ENCODE data around the gene ZNF385B.

ZNF385B gene

DNA sequence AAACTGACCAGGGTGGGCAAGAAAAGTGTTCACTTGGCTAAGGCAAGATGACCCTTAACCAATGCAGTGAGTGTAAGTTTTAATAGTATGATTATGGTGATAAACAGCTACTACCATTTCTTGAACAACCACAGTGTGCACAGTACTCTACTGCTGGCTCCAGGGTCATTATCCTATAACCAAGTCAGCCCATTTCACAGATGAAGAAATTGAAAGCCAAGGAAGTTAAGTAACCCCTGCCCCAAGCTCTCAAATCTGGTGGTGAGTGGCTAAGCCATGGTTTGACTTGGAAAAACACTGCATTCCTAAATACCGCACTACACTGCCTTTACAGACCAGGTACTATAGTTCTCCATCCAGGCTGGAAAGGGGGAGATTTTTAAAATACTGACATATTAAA, 5.7 kb downstream of the ZNF385B start:
- DNase-seq: no peak

DNA sequence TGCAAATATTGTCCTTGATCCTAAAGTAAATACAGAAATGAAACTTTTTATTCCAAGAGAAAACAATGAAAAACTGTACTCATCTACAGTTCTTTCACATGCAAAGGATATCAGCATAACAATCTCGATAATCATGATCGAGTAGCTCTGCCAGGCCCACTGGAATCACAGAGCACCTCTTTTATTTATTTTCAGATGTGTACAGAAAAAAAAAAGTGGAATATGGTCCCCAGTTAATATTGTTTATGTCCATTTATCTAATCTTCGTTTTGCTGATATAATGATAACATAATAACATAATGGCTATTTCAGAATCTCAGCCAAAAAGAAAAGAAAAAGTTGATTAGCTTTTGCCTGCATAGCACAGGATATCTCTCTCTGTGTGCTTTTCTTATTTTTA, 6.5 kb downstream of the ZNF385B start:
- DNase-seq: no peak

DNA sequence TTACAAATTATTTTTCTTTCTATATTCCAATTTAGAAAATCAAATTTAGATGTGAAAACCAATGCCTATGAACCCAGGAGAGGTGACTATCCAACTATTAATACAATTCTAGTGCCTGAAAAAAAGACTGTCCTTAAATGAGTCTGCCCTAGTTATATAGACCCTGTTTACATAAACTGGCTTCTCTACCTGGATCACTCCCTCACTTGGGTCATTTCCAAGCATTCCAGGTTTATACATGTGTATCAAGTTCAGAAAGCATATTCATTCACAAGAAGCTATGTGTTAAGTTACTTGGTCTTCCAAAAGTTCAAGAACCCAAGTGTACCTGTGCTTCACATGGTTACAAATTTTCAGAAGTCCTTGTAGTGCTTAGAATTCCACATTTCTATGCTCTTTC, 8.3 kb downstream of the ZNF385B start:
- no peak for DNase-seq

DNA sequence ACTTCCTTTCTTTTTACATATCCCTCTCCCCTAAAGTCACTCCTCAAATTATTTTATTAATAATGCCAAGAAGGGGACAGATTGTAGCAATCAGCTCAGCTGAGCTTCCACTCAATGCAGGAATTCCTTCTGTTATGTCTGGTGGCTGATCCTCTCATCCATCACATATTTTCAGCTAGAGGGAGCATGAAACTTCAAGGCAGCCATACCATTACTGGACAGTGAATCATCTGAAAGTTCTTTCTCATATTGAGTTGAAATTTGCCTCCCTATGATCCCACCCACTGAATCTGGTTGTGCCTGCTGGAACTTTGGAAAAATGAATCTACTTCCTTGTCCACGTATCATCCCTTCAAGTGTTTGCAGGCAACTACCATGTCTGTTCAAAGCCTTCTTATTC, 11.2 kb downstream of the ZNF385B start:
- DNase-seq: no peak

DNA sequence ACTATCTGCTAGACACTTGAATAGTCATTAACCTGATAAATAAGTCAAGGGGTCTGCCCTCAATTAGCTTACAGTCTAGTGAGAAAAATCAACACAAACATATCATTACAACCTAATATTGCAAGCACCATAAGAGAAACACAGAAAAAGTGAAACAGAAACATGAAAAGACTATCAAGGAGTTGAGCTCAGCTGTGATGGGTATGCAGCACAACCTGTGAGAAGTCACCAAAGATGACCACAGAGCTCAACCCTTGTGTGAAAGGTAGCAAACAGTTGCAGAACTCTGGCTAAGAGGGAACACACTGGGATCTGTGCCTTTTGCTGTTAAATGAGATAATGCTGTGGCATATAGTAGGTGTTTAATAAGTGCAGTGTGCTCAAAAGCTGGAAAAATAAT, 11.7 kb downstream of the ZNF385B start:
- no peak for DNase-seq

DNA sequence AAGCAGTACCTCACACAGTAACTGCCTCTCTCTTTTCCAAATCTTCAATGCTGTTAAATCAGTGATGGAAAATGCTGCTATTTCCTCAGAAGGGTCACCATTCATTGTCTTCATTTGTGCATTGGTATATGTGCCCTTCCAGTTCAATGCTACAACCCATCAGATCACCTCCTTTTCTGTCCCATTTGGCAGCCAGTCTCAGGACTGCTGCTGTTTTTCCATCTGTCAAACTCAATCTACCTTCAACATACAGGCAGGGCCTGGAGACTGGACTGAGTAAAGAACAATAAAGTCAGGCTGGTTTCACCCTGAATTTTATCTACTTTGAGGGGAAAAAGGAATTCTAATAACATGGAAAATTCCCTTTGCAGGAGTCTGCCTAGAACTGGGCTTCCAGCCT, 17.9 kb downstream of the ZNF385B start:
- peak; percentile 25 for DNase-seq

DNA sequence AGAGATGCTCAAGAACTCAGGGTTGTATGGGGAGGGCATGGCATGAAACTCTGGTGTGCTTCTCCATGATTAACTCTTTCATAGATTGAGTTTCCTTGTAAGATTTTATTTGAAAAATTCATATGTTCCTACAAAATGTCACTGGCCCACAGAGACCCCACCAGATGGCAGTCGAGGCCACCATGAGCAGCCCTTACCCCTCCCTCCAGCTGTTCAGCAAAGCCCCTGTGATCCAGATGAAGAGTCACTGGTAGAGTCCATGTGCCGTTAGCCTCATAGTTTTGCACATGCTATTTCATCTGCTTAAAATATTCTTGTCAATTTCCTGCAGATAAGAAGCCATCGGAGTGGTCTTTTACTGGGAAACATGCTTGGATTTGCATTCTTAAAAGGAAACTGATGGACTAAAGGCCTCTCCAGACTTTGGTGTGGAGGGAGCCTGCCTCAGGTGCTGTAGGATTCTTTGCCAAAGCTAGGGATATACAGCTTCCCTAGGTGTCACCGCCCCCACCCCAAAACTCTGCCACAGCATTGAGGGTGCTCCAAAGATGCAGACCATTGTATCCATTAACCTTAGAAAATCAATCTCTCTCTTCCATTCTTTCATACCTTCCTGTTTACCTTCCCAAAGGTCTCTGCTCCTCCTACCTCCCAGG, 18.8 kb downstream of the ZNF385B start:
- peak; percentile 48 for DNase-seq

DNA sequence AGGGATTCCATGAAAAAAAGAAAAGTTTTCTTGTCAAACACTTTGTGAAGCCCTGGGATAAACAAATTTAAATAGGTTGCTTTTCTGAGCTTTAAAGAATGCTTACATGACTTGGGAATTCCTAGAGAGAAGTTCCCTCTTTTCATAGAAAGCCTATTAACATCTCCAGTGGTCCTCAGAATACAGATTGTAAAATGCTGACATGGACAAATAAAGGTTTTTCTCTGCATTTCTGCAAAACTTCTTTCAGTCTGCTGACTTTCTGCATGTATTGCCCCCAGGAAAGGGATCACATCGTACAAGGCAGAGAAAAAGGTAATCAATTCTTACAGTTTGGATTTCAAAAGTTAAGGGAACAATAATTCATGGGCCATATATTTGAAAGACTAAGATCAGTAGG, 20.6 kb downstream of the ZNF385B start:
- DNase-seq: no peak

DNA sequence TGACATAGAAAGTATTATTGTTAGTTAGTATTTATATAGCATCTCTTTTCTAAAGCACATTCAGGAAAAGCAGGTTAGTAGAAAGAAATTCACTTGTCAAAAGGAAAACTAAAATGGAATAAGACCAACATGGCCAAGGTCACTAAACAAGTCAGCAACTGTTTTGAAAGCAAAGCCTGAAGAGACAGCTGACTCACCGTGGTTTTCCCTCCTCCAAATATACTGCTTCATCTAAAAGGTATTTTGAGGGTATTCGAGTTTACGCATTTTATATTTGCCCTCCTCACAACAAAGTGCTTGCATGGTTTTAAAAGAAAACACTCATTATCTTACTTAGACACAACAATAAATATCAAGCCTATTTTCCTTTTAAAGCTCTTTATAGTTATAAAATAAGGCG, 24.0 kb downstream of the ZNF385B start:
- DNase-seq: no peak

DNA sequence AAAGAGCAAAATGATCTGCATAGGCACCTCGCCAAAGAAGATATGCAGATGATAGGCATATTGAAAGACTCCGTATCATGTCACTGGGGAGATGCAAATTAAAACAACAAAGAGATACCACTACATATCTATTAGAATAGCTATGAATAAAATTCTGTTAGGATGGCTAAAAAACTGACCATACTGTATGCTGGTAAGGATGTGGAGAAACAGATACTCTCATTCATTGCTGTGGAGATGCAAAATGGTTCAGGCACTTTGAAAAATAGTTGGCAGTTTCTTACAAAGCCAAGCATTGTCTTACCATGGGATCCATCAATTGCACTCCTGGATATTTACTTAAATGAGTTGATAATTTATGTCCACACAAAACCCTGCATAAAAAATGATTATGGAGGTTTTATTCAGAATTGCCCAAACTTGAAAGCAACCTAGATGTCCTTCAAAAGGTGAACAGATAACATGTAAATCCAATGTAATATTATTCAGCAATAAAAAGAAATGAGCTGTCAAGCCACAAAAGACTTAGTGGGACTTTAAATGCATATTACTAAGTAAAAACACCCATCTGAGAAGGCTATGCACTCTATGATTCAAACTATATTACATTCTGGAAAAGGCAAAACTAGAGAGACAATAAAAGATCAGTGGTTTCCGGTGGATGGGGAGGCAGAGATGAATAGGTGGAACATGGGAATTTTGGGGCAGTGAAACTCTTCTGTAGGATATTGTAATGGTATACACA, 31.2 kb downstream of the ZNF385B start:
- no peak for DNase-seq

DNA sequence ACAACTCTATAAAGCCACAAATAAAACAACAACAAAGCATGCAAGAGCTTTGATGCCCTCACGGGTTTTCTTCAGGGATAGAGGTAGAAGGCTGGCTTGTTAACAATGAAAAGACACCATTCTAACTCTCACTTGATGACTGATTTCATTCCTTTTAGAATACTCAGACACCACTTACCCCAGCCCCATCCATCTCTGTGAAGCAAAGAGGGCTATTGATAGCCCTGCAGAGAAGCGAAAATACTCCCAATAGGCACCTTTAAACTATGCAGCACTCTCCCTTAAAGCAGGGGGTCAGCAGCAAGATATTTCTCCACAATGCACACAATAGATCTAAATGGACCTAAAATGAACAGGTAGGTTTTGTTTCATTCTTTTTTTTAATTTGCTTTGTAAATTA, 35.1 kb downstream of the ZNF385B start:
- no peak for DNase-seq

DNA sequence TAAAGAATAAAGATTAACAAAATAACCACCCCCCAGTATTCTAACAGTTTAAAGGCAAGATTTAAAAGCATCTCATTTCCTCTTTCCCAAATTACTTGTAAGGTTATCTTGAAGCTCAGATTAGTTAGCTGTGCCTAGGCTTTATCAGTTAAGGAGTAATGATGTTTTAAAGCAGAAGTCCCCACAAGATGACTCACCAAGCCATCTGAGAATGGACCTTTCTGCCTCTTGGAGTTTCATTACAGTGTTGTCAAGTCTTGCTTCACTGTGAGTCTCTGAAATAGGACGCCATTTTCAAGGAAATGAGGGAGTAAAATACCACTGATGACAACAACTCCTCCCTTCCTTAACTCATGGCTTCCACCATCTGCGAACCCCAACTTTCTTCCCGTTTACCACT, 35.9 kb downstream of the ZNF385B start:
- DNase-seq: no peak

DNA sequence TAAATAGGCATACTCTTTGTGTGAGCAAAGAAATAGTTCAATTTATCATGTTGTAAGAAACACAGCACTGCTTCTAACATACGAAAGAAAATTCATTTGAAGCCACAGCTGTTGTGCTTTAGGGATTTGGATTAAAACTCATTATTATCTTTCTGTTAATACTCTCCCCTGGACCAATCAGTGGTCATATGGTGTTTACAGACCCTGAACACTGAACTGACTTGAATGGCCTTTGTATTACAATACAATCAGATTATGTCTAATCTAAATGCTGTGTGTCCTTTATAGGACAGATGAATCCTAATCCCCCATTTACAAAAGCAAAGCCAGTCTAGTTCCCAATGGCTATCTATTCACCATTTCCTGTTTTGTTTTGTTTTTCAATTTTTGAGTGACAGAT, 36.5 kb downstream of the ZNF385B start:
- no peak for DNase-seq

DNA sequence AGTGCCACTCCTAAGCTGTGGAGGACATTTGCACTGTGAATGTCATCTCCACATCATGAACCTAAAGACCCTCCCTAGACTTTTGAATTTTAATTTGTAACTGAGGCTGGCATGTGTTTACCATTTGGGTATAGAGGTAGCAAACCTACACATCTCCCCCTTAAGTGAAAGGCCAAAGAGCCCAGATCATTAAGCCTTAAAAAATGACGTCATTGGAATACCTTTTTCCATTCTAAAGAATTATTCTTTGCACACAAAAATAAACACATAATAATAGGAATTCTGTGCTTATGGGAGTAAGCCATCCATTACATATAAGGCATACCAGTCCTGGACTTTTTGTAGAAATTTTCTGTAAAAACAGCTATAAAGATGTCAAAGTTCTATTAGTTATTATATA, 38.9 kb downstream of the ZNF385B start:
- no peak for DNase-seq

DNA sequence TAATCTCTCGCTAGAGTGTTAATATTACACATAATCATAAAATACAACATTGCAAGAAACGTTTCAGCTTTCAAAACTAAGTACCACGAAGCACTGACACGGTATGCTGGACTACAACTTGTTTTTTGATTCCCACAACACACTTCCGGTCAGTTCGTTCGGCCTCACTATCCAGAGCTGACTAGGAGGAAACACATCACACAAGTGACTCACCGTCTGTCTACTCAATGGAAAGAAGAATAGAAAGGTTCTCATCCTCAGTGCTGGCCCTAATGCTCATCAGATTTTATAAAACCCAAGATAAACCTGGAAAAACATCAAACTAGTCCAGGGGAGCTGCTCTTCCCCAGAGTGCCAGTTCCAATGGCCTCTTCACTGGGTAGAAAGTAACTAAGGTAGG, 42.9 kb downstream of the ZNF385B start:
- no peak for DNase-seq

DNA sequence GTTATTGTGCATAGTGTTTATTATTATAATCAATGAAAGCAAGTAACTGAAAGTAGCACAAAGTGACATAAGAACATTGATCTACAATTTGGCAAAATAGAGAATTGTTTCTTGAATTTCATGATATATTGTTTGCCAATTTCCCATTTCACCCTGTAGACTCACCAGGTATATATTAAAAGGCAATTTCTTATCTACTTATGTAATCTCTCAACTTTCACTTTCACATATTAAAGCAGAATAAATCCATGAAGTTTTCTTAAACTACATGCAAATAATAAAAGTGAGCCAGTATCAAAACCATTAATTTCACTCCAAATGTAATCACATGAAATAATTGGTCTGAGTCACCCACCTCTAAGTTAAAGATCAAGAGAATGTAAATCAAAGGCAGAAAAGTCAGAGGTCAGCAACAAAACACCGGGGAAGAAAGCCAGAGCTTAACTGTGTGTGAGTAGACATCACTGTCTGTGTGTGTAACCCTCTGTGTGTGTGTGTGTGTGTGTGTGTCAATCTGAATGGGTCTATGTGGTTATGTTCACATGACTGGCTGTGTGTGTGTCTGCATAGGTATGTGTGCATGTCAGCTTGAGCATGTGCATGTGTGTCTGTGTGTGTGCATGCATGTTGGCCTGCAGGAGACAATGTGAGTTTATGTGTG, 44.1 kb downstream of the ZNF385B start:
- no peak for DNase-seq

DNA sequence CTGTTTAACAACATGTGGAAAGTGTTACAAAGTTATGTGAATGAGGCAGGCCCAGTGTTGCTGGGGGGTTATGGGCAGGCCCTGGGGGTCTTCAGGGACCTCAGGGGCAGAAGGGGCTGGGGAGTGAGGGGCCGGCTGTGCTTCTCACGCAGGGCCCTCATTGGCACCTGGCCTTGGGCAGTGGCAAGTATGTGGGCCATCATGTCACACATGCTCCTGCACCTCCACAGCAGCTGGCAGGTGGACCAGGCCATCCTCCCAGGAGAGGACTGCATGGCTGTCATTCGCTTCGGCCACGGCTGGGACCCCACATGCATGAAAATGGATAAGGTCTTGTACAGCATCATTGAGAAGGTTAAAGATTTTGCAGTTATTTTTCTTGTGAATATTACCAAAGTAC, 47.4 kb downstream of the ZNF385B start:
- no peak for DNase-seq

DNA sequence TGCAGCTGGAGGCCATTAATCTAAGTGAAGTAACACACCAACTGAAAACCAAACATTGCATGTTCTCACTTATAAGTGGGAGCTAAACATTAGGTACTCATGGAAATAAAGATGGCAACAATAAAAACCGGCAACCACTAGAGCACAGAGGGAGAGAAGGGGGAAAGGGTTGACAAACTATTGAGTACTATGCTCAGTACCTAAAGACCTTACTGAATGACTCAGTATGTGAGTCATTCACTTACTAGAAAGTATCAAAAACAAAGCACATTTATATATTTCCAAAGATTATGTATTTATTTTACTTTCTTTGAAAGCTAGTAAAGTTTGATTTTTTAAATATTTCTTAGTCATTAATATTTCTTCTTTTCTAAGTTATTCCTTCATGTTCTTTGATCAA, 48.9 kb downstream of the ZNF385B start:
- no peak for DNase-seq

DNA sequence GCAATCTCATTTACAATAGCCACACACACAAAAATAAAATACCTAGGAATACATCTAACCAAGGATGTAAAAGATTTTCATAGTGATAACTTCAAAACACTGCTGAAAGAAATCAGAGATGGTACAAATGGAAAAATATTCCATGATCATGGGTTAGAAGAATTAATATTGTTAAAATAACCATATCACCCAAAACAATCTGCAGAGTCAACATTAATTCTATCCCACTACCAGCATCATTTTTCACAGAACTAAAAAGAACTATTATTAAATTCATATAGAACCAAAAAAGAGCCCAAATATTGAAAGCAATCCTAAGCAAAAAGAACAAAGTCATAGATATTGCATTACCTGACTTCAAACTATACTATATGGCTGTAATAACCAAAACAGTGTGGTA, 50.4 kb downstream of the ZNF385B start:
- DNase-seq: no peak

DNA sequence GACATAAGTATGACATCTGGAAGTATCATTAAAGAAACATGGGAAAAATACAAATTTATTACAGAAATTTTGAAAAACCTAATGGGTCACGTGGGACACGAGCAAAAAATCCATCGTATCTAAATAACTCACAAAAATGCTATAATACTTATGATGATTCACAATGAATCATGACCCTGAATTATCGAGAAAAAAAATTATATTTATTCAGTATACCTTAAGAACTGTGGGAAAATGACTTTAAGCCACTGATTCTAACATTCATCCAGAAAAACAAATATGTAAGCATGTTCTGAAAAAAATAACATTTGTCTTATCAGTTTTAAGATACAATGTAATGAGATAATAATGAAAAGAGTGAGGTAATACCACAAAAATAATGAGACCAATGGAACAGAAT, 51.8 kb downstream of the ZNF385B start:
- DNase-seq: no peak

DNA sequence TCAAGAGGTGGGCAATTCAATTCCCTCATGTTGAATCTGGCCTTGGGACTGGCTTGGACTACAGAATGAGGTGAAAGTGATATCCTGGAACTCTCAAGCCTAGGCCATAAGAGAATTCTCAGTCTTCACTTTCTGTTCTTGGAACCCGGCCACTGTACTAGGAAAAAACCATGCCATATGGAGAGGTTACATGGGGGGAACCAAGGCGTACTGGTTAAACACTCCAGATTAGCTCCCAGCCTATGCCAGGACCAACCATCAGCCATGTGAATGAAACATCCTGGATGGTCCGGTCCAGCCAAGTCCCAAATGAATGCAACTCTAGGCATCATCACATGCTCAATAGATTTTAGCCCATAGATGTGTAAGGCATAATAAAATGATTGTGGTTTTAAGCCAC, 56.4 kb downstream of the ZNF385B start:
- DNase-seq: no peak

DNA sequence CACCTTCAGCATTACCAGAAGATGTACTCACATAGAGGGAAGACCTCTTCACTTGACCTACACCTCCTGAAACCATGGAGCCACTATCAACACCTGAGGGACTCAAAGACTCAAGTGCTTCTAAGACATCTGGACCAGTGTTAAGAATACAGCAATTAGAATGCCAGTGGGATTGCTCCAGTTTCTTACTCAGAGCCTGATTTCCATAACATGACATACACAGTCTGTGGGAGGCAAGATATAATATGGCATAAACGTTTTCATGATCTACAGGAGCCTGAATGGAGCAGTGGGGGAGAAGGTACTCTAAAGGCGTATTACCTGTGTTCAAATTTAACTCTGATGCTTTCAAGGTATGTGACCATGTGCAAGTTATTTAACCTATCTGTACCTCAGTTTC, 57.2 kb downstream of the ZNF385B start:
- no peak for DNase-seq

DNA sequence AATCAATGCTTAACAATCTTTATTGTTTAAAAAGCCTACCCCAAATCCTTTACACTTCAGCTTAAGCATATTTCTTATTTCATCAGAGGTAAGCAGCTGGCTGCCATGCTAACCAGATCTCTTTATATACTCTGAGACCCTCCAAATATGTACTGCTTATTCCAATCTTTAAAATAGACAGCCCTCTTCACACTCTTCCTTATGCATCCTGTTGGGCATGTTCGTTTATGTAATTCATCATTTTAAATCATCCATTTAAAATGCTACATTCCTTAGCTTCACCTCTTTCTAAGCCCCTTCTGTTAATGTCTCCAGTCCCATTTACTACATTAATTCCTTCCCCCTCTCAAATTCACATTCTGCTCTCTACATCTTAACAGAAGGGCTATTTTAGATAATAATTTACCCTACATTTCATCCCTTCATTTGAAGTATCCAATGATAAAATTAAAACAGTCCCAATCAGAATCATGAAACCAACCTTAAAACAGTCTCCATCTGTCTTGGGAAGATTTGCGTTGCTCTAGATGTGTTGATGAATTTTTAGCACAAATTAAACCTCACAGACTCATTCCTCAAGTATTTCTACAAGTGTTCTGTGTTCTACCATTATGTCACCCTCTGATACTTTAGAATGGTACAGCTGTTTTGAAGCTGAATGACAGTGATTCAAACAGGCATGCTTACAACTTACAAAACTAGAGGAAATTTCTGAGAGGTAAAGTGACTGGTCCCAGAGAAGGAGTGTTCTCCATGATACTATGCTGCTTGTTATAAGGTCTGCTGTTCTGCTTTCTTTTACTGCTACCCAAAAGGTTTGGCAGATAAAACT, 59.1 kb downstream of the ZNF385B start:
- no peak for DNase-seq

DNA sequence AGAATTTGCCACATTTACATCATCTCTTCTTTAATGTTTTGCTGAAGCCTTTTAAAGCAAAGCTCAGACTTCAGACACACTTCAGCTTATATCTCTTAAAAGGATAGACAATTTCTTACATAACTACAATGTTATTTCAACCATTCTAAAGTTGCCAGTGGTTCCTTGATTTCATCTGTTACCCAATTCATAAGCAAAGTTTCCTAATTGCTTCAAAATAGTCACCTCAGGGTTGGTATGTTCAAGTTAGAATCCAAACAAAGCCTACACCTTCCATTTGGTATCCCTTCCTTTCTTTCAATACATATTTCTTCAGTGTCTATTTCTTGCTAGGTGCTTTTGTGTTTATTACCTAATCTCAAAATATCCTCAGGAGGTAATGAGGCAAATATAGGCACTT, 60.6 kb downstream of the ZNF385B start:
- no peak for DNase-seq
